Activated B cell treated with CpG ODN at 0.5 μM for 24 hours (primary cell): ENCODE results near the gene SLAMF1. TPM values are rescaled to one million over a fixed set of nuclear protein-coding genes. Genes with fewer than 3 reads are reported as not detected.

Experiments used
- ATAC-seq: fragments of 200-7000 bp; cut with Tn5 transposase; one replicate; pipeline ENCODE4 v1.10.0; 2021; ENCODE audit warnings: low read depth, mild to moderate bottlenecking, moderate library complexity
- CTCF ChIA-PET: fragments of 350-600 bp; sonication (Branson Sonifier 250); formaldehyde crosslinking; loops from one replicate; lab custom pipeline; 2021; ENCODE audit warnings: antibody characterized with exemption; lab: Charles Lee
- POLR2A ChIA-PET: fragments of 350-600 bp; sonication (Branson Sonifier 250); formaldehyde crosslinking; loops from one replicate; lab custom pipeline; 2021; ENCODE audit warnings: antibody characterized with exemption; lab: Charles Lee
- DNase-seq: peaks from one replicate; pipeline ENCODE4 v3.0.0; 2022
- H3K27ac Mint-ChIP-seq: one replicate; pipeline ENCODE4 v1.8.0; 2020; ENCODE audit warnings: mixed read lengths
- H3K27me3 Mint-ChIP-seq: one replicate; pipeline ENCODE4 v1.8.0; 2021; ENCODE audit warnings: mixed read lengths
- H3K36me3 Mint-ChIP-seq: one replicate; pipeline ENCODE4 v1.8.0; 2021; ENCODE audit warnings: low read depth, mixed read lengths
- H3K4me1 Mint-ChIP-seq: one replicate; pipeline ENCODE4 v1.8.0; 2021; ENCODE audit warnings: mixed read lengths
- H3K4me3 Mint-ChIP-seq: one replicate; pipeline ENCODE4 v1.8.0; 2020; ENCODE audit warnings: mild to moderate bottlenecking, mixed read lengths
- H3K9me3 Mint-ChIP-seq: one replicate; pipeline ENCODE4 v1.8.0; 2020; ENCODE audit warnings: mixed read lengths
- intact Hi-C: fragments of 100-400 bp; cut with micrococcal nuclease; formaldehyde crosslinking; loops from one replicate; pipeline ENCODE4 v1.15.1; 2024
- total RNA-seq: library from RNA; stranded (reverse); gene quantifications from 2 replicates; pipeline ENCODE4 v1.2.3, GENCODE V29; 2022
- TF ChIP-seq, protein P1 (sequence below): fragments of 200-600 bp; IDR thresholded peaks from one replicate; pipeline ENCODE4 v1.8.0; 2022; ENCODE audit warnings: antibody characterized with exemption, mild to moderate bottlenecking

SLAMF1 gene
- total RNA-seq, 1 donor from 2014 or later, result 91.7 TPM

DNA sequence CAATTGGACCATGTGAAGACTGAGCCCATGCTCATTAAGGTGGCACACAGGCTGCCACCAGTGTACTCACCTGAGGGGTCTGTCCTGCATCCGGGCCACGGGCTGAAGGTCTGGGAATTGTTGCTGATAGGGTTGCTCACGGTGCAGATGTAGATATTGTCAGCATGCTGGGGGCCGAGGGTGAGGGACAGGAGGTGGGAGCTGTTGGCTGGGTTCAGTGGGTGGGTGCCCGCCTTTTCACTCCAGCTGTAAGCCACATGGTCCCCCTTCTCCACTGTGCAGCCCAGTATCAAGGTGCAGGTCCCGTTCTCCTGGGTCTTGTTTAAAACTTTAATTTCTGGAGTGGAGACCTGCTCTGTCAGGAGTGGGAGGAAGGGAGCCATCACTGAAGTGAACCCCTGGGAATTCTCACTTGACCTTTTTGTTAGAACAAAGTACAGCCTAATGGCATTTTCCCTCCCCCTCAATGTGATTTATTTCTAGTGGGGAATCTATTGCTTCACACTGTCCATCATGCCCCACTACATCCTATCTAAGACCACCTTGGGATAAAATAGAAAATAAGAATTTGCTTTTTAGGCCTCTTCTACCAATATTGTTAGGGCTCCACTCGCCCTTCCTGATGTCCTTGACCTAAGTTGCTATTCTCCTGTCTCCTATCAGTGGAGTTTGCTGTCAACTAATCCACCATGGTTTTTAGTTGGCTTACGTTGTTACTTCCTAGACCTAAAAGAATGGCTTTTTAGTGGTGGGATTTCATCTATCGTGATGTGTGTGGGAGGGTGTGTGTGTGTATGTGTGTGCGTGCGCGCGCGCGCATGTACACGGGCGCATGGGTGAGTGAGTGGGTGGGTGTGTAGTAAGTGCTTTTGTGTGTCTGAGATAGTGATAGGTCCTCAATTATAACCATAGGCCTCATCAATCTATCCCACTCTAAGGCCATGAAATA, 12.0 kb downstream of the SLAMF1 start:
- Mint-ChIP-seq H3K4me1 (peaks cover 89% of the 10 kb centered on the region), H3K9me3 (no peaks in the 10 kb centered on the region), H3K27me3 (no peaks in the 10 kb centered on the region), H3K27ac (peak overlapping the region; percentile 1), H3K4me3 (no peak overlapping the region), H3K36me3 (peaks cover 92% of the 10 kb centered on the region)
- POLR2A ChIA-PET, result interaction anchor here (0.6 to 0.9 kb wide), 5 partner anchors 8 to 610 kb away, joined by 3 to 4 read pairs (median 4); no protein-coding TSS in a partner anchor
- DNase-seq (no peak), ATAC-seq (no peak)
- CTCF ChIA-PET, result no interaction called here
- intact Hi-C loops, result no loop called here
- TF ChIP-seq, protein P1, sequence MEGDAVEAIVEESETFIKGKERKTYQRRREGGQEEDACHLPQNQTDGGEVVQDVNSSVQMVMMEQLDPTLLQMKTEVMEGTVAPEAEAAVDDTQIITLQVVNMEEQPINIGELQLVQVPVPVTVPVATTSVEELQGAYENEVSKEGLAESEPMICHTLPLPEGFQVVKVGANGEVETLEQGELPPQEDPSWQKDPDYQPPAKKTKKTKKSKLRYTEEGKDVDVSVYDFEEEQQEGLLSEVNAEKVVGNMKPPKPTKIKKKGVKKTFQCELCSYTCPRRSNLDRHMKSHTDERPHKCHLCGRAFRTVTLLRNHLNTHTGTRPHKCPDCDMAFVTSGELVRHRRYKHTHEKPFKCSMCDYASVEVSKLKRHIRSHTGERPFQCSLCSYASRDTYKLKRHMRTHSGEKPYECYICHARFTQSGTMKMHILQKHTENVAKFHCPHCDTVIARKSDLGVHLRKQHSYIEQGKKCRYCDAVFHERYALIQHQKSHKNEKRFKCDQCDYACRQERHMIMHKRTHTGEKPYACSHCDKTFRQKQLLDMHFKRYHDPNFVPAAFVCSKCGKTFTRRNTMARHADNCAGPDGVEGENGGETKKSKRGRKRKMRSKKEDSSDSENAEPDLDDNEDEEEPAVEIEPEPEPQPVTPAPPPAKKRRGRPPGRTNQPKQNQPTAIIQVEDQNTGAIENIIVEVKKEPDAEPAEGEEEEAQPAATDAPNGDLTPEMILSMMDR, result no peak

DNA sequence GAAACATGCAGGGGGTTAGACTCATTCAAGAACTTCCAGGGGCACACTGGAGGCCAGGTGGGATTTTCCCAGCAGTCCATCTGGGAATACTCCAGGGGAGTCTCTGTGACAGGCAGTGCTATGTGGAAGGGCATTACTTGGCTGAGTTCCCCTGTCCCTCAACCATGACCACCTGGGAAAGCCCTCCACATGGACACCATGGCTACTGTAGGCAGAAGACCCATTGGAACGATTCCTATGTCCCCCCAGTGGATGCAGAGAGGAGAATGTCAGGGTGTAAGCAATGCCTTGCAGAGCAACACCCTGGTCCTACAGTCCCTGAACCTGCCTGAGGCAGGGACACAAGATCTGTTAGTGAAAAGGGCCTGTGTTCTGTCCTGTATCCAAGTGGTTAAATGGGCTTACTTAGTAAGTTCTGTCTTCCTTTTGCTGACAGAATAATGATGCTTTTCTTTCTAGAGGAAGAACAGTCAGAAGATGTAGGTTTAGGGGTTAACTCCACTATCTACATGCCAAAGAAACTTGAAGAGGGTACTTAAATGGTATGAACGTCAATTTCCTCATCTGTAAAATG, 13.4 kb downstream of the SLAMF1 start:
- H3K27ac Mint-ChIP-seq, result no peak overlapping the region
- ChIA-PET POLR2A (no interaction called here), CTCF (no interaction called here)
- ATAC-seq (no peak), DNase-seq (no peak)
- H3K9me3 Mint-ChIP-seq, result no peaks in the 10 kb centered on the region
- TF ChIP-seq, protein P1, result no peak
- intact Hi-C loops, result no loop called here
- H3K4me3 Mint-ChIP-seq, result no peak overlapping the region
- H3K36me3 Mint-ChIP-seq, result peaks cover 92% of the 10 kb centered on the region
- H3K27me3 Mint-ChIP-seq, result no peaks in the 10 kb centered on the region
- H3K4me1 Mint-ChIP-seq, result peaks cover 88% of the 10 kb centered on the region

DNA sequence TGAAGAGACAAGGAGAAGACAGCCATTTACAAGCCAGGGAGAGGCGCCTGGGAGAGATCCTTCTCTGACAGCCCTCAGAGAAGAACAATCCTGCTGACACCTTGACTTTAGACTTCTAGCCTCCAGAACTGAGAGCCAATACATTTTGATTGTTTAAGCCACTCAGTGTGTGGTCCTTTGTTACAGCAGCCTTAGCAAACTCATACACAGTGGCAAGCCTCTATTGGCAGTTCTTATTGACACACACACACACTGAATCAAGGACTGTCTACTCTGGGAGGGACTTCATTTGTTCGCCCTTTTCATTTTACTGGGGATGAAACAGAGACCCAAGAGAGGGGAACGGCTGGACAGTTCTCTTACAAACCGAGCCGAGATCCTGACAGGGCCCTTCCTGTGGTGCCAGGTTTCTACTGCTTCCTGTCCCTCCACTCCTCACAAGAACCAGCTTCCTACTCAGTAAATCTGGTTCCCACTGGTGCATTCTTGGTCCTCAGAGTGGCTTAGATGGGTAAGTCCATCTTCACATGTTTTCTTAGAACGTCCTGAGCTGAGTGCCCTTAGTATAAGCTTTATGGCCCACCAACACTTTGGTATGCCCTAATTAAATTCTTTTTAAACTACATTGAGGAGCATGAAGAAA, 14.7 kb downstream of the SLAMF1 start:
- peaks cover 92% of the 10 kb centered on the region for H3K36me3 Mint-ChIP-seq
- peaks cover 88% of the 10 kb centered on the region for H3K4me1 Mint-ChIP-seq
- H3K27ac Mint-ChIP-seq, result peak overlapping the region; percentile 9
- CTCF ChIA-PET, result interaction anchor here (0.8 to 1.2 kb wide), 2 partner anchors 25 to 43 kb away, joined by 3 read pairs; no protein-coding TSS in a partner anchor
- TF ChIP-seq, protein P1, result no peak
- H3K27me3 Mint-ChIP-seq, result no peaks in the 10 kb centered on the region
- intact Hi-C loops, result no loop called here
- ATAC-seq, result no peak
- no peak overlapping the region for H3K4me3 Mint-ChIP-seq
- no peaks in the 10 kb centered on the region for H3K9me3 Mint-ChIP-seq
- no peak for DNase-seq
- POLR2A ChIA-PET, result interaction anchor here (0.9 to 1.3 kb wide), 2 partner anchors 14 to 51 kb away, joined by 4 to 5 read pairs; no protein-coding TSS in a partner anchor

DNA sequence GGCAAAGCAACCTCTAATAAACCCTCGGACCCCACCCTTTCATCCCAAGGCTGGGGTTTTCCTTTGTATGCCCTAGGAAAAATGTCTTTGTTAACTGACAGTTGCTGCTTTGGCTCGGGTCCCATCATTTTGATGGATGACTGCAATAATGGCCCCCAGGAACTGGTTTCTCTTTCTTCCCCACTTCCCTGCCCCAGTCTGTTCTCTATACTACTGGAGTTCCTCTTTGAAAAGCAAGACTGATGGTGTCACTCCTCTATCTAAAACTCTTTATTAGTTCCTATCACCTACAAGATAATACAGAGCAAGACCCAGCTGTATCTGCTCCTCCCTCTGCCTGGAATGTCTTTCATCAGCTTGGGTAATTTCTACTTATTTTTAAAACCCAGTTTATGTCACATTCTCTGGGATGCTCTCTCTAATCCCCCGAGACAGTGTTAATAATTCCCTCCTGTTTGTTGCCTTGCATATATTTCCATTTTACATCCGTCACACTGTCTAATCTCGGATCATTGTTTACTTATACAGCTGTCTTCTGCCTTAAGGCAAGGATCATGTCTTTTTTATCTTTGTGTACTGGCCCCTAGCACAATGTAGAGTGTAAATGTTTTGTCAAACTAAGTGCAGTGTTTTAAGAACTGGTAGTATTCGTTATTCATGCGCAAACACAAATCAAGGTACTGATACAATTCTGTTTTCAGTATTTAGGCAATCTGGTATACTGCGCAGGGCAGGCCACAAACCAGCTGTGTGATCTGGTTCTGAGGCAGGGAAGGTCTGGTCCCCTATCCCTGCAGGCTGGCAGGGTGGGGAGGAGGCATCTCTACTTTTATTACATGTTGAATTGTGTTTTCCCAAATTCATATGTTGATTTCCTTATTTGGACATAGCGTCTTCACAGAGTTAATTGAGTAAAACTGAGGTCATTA, 16.1 kb downstream of the SLAMF1 start:
- no peak for DNase-seq
- POLR2A ChIA-PET, result interaction anchor here (2.0 kb wide), 1 partner anchor 16 kb away, joined by 4 read pairs; the partner anchor contains the start of gene SLAMF1
- Mint-ChIP-seq H3K4me3 (peak overlapping the region; percentile 4), H3K36me3 (peaks cover 88% of the 10 kb centered on the region), H3K9me3 (no peaks in the 10 kb centered on the region), H3K4me1 (peaks cover 91% of the 10 kb centered on the region), H3K27me3 (no peaks in the 10 kb centered on the region), H3K27ac (peak overlapping the region; percentile 74)
- CTCF ChIA-PET, result interaction anchor here (1.2 kb wide), 2 partner anchors 15 to 44 kb away, joined by 3 to 4 read pairs; no protein-coding TSS in a partner anchor
- no peak for ATAC-seq
- intact Hi-C loops, result no loop called here
- TF ChIP-seq, protein P1, result no peak
